Measurements from ENCODE around the gene DMRTA2.

DMRTA2 gene

DNA sequence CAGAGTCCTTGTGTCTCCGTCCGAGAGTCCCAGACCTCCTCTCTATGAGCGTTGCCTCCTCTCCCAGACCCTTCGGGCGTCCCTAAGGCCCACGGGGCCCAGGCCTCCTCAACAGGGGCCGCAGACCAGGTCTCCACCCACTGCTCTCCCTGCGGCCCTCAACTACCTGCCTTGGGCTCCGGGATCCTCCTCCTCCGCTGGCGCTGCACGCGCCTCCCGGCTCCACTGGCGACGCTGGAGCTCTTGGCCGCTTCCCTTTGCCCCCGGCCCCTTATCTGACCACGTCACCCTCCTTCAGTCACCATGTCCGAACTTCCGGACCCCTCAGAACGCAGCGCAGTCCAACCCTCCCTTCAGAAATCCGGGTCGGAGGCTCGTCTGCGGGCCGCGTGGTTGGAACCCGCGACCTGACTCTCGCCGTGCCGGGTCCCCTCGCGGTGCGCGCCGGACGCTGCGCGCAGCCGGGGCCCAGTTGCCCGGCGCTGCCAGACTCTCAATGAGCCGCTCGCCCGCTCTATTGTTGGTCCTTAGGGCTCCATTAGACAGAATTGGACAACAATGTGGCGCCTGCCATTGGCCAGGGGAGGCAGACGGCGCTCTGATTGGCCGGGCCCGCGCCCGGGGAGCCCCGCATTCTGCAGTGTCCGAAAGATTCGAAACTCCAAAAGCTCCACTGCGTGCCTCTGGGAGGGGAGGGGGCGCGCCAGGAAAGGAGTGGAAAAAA, at the start of gene DMRTA2:
TSS of gene DMRTA2 (minus strand) at position 498 of the 724 bp plus-strand sequence. CDS start 1,907 bp downstream, outside the sequence.
- Mint-ChIP-seq H3K36me3 (no peaks in the 10 kb centered on the region), H3K4me1 (ENCODE audit: low read depth) (peaks cover 53% of the 10 kb centered on the region), H3K27ac (no peak within 1 kb of the TSS), H3K9me3 (ENCODE audit: low read depth) (no peaks in the 10 kb centered on the region), H3K27me3 (peaks cover 44% of the 10 kb centered on the region), H3K4me3 (peak within 1 kb of the TSS; percentile 88)

DNA sequence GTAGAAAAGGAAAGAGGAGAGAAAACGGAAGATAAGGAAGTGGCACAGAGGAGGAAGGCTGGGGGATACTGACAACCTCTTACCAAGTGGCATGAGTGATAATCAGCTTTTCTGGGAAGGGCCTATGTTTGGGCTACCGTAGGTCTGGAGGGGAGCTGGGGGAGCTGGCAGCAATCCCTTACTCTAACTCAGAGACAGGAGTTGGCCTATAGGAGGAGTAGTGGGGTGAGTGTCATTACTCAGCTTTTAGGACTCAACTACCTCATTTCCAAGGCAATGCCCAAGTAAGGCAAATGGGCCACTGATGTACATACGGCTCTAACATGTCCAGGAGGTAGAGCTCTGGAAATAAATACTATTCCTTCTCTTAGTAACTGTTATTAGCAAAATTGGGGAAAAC, 48.7 kb upstream of the DMRTA2 start:
- Mint-ChIP-seq H3K9me3 (ENCODE audit: low read depth) (no peaks in the 10 kb centered on the region), H3K4me1 (ENCODE audit: low read depth) (no peaks in the 10 kb centered on the region), H3K27me3 (no peaks in the 10 kb centered on the region)

GRCh38 chr1:50462964-50463363, 39.7 kb upstream of the DMRTA2 start:
- H3K27ac Mint-ChIP-seq, result no peak overlapping the region

More for the DNA sequence above, 48.7 kb upstream of the DMRTA2 start:
- Mint-ChIP-seq H3K36me3 (peaks cover 25% of the 10 kb centered on the region), H3K4me3 (no peak overlapping the region), H3K27ac (no peak overlapping the region)

DNA sequence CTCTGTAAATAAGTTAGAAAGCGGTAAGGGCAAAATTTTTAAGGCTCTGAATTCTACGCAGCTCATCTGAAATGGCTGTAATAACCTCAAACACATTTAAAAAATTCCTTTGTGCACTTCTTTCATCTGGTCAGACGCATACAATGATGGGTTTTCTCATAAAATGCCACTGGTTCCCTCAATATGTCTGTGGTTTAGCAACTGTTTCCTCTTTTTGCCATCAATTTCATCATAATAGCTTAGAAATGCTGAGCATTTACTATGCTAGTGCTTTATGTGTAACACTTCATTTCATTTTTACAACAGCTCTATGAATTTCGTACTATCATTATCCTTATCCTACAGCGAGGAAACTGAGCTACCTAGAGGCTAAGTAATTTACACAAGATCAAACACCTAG, 35.3 kb upstream of the DMRTA2 start:
- H3K27ac Mint-ChIP-seq, result no peak overlapping the region

More at GRCh38 chr1:50462964-50463363, 39.7 kb upstream of the DMRTA2 start:
- H3K27me3 Mint-ChIP-seq, result no peaks in the 10 kb centered on the region
- peaks cover 17% of the 10 kb centered on the region for H3K36me3 Mint-ChIP-seq
- no peaks in the 10 kb centered on the region for H3K4me1 Mint-ChIP-seq (ENCODE audit: low read depth)
- H3K4me3 Mint-ChIP-seq, result no peak overlapping the region
- H3K9me3 Mint-ChIP-seq (ENCODE audit: low read depth), result no peaks in the 10 kb centered on the region

GRCh38 chr1:50454911-50455310, 31.7 kb upstream of the DMRTA2 start:
- Mint-ChIP-seq H3K27ac (no peak overlapping the region), H3K4me3 (no peak overlapping the region), H3K4me1 (ENCODE audit: low read depth) (peaks cover 41% of the 10 kb centered on the region), H3K27me3 (no peaks in the 10 kb centered on the region), H3K36me3 (peaks cover 4% of the 10 kb centered on the region), H3K9me3 (ENCODE audit: low read depth) (no peaks in the 10 kb centered on the region)

More for the DNA sequence above, 35.3 kb upstream of the DMRTA2 start:
- Mint-ChIP-seq H3K36me3 (peaks cover 12% of the 10 kb centered on the region), H3K9me3 (ENCODE audit: low read depth) (no peaks in the 10 kb centered on the region), H3K4me3 (no peak overlapping the region), H3K4me1 (ENCODE audit: low read depth) (peaks cover 12% of the 10 kb centered on the region), H3K27me3 (no peaks in the 10 kb centered on the region)

- Mint-ChIP-seq H3K4me3 (no peak overlapping the region), H3K36me3 (no peaks in the 10 kb centered on the region), H3K9me3 (ENCODE audit: low read depth) (no peaks in the 10 kb centered on the region), H3K4me1 (ENCODE audit: low read depth) (peaks cover 41% of the 10 kb centered on the region), H3K27me3 (no peaks in the 10 kb centered on the region), H3K27ac (no peak overlapping the region)
These were observed 30.0 kb upstream of the DMRTA2 start for GRCh38 chr1:50453266-50453665.

- H3K27ac Mint-ChIP-seq, result no peak overlapping the region
- H3K9me3 Mint-ChIP-seq (ENCODE audit: low read depth), result no peaks in the 10 kb centered on the region
- H3K4me1 Mint-ChIP-seq (ENCODE audit: low read depth), result peaks cover 41% of the 10 kb centered on the region
- peaks cover 1% of the 10 kb centered on the region for H3K36me3 Mint-ChIP-seq
- H3K27me3 Mint-ChIP-seq, result no peaks in the 10 kb centered on the region
- no peak overlapping the region for H3K4me3 Mint-ChIP-seq
These were observed 29.5 kb upstream of the DMRTA2 start for GRCh38 chr1:50452700-50453099.

- Mint-ChIP-seq H3K9me3 (ENCODE audit: low read depth) (no peaks in the 10 kb centered on the region), H3K27me3 (no peaks in the 10 kb centered on the region), H3K4me1 (ENCODE audit: low read depth) (peaks cover 41% of the 10 kb centered on the region), H3K4me3 (peak overlapping the region; percentile 44), H3K36me3 (peaks cover 5% of the 10 kb centered on the region), H3K27ac (peak overlapping the region; percentile 76)
These were observed 27.8 kb upstream of the DMRTA2 start for GRCh38 chr1:50450861-50451653.

DNA sequence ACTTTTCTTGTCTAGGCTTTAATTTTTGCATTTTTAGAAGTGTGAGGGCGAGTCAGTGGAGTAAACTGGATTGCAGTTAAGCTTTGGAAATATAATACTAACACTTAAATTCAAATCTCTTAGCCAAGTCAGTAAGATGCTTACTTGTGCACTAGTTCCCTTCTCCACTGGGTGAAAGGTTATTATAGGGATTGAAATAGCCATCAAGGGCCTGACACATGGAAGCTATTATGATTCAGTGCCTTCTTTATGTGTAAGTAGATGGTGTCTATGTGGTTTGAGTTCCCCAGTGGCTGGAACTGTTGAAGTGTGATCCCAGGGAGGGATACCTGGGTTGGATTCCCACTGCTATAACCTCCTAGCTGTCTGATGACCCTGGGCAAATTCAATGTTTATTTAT, 24.7 kb upstream of the DMRTA2 start:
- Mint-ChIP-seq H3K4me1 (ENCODE audit: low read depth) (peaks cover 25% of the 10 kb centered on the region), H3K9me3 (ENCODE audit: low read depth) (no peaks in the 10 kb centered on the region), H3K4me3 (no peak overlapping the region), H3K27ac (no peak overlapping the region), H3K27me3 (no peaks in the 10 kb centered on the region), H3K36me3 (peaks cover 5% of the 10 kb centered on the region)

- Mint-ChIP-seq H3K4me3 (no peak overlapping the region), H3K27me3 (no peaks in the 10 kb centered on the region), H3K4me1 (ENCODE audit: low read depth) (no peaks in the 10 kb centered on the region), H3K36me3 (peaks cover 9% of the 10 kb centered on the region), H3K9me3 (ENCODE audit: low read depth) (no peaks in the 10 kb centered on the region), H3K27ac (no peak overlapping the region)
These were observed 17.9 kb upstream of the DMRTA2 start for GRCh38 chr1:50441183-50441582.

- H3K27ac Mint-ChIP-seq, result no peak overlapping the region
- H3K4me1 Mint-ChIP-seq (ENCODE audit: low read depth), result no peaks in the 10 kb centered on the region
- H3K9me3 Mint-ChIP-seq (ENCODE audit: low read depth), result no peaks in the 10 kb centered on the region
- no peaks in the 10 kb centered on the region for H3K27me3 Mint-ChIP-seq
- peaks cover 9% of the 10 kb centered on the region for H3K36me3 Mint-ChIP-seq
- H3K4me3 Mint-ChIP-seq, result no peak overlapping the region
These were observed 15.7 kb upstream of the DMRTA2 start for GRCh38 chr1:50438945-50439344.

DNA sequence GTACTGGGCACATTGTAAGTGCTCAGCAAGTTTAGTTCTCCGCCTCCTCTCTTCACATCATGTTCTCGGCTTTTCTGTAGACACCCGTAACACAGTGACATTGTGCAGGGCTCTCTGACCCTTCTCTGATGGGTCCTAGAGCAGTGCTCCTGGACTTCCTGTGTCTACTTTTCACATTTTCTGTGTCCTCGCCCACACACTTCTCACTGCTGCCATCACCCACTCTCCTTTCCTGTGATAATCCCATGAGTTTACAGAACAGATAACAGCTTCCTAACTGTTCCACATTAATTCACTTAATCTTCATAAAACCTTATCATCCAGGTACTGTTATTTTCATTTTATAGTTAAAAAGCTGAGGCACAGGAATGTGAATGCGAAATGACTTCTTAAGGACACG, 13.2 kb upstream of the DMRTA2 start:
- Mint-ChIP-seq H3K9me3 (ENCODE audit: low read depth) (no peaks in the 10 kb centered on the region), H3K27me3 (peaks cover 1% of the 10 kb centered on the region), H3K4me1 (ENCODE audit: low read depth) (no peaks in the 10 kb centered on the region), H3K27ac (no peak overlapping the region), H3K36me3 (peaks cover 6% of the 10 kb centered on the region), H3K4me3 (no peak overlapping the region)

GRCh38 chr1:50430010-50430405, 6.8 kb upstream of the DMRTA2 start:
- Mint-ChIP-seq H3K4me1 (ENCODE audit: low read depth) (peaks cover 20% of the 10 kb centered on the region), H3K4me3 (no peak overlapping the region), H3K36me3 (no peaks in the 10 kb centered on the region), H3K27ac (no peak overlapping the region), H3K27me3 (peaks cover 35% of the 10 kb centered on the region), H3K9me3 (ENCODE audit: low read depth) (no peaks in the 10 kb centered on the region)

GRCh38 chr1:50427818-50428779, 4.9 kb upstream of the DMRTA2 start:
- Mint-ChIP-seq H3K27ac (no peak overlapping the region), H3K4me3 (peak overlapping the region; percentile 44), H3K36me3 (no peaks in the 10 kb centered on the region), H3K4me1 (ENCODE audit: low read depth) (peaks cover 36% of the 10 kb centered on the region), H3K27me3 (peaks cover 45% of the 10 kb centered on the region), H3K9me3 (ENCODE audit: low read depth) (no peaks in the 10 kb centered on the region)
